HCT116 (cell line): ENCODE results near the gene FES.

Experiments
- CTCF ChIP-seq, 3 experiments: fragments of 200-600 bp in 1 of 3; sonication (generic) in 1 of 3; IDR thresholded peaks in 2 of 3; conservative IDR thresholded peaks in 1 of 3; 2 replicates each; pipeline ENCODE4 v1.5.1; 2012 to 2017; ENCODE audit warnings: low read depth in 2 of 3, low read length in 2 of 3, antibody characterized with exemption in 1 of 3, borderline replicate concordance in 1 of 3, control low read depth in 1 of 3, mild to moderate bottlenecking in 1 of 3, mixed read lengths in 1 of 3, mixed run types in 1 of 3, moderate library complexity in 1 of 3; ENCODE audit not compliant: insufficient read depth in 1 of 3
- POLR2AphosphoS5 ChIP-seq: IDR thresholded peaks from 2 replicates; pipeline ENCODE4 v1.6.1; 2011; ENCODE audit warnings: mild to moderate bottlenecking, low read depth, low read length, moderate library complexity
- SP1 ChIP-seq: IDR thresholded peaks from 2 replicates; pipeline ENCODE4 v1.6.1; 2012; ENCODE audit warnings: low read depth

GRCh38 chr15:90911906-90912769 is 27.8 kb downstream of the FES start:
- TF ChIP-seq SP1, result no peak
- no peak for TF ChIP-seq POLR2AphosphoS5
- TF ChIP-seq CTCF (IDR thresholded peaks at IDR 0.05 in 2 of 3, conservative IDR thresholded peaks at IDR 0.05 in 1 of 3; ENCODE audit: borderline replicate concordance in 1 of 3, insufficient read depth in 1 of 3, low read depth in 2 of 3, low read length in 2 of 3), result no peak
